Smooth muscle cell (in vitro differentiated cells): ENCODE data around the gene IL17RA. TPM values are rescaled to one million over a fixed set of nuclear protein-coding genes. Genes with fewer than 3 reads are reported as not detected.

Experiments used
- DNase-seq: peaks from one replicate; lab custom pipeline; 2025; ENCODE audit not compliant: unreplicated experiment; lab: John Stamatoyannopoulos, UW
- H2AFZ ChIP-seq: fragments of 200-600 bp; sonication (generic); 2 replicates; pipeline ENCODE4 v1.6.0; 2016; ENCODE audit warnings: antibody characterized with exemption, low read depth, mild to moderate bottlenecking
- H3F3A ChIP-seq: fragments of 200-600 bp; sonication (generic); 2 replicates; pipeline ENCODE4 v1.6.0; 2017; ENCODE audit warnings: antibody characterized with exemption, low read depth
- H3K27ac ChIP-seq: fragments of 200-600 bp; sonication (generic); 2 replicates; pipeline ENCODE4 v1.5.1; 2016; ENCODE audit warnings: low read depth, mild to moderate bottlenecking
- H3K27me3 ChIP-seq: fragments of 200-600 bp; sonication (generic); 2 replicates; pipeline ENCODE4 v1.6.1; 2016; ENCODE audit warnings: low read depth, mild to moderate bottlenecking
- H3K36me3 ChIP-seq: fragments of 200-600 bp; sonication (generic); 2 replicates; pipeline ENCODE4 v1.5.1; 2016; ENCODE audit warnings: low read depth
- H3K4me1 ChIP-seq: fragments of 200-600 bp; sonication (generic); 2 replicates; pipeline ENCODE4 v1.5.1; 2016; ENCODE audit warnings: low read depth
- H3K4me2 ChIP-seq: fragments of 200-600 bp; sonication (generic); 2 replicates; pipeline ENCODE4 v1.6.0; 2016; ENCODE audit warnings: mild to moderate bottlenecking
- H3K4me3 ChIP-seq: fragments of 200-600 bp; sonication (generic); 2 replicates; pipeline ENCODE4 v1.5.1; 2016; ENCODE audit warnings: mild to moderate bottlenecking
- H3K79me2 ChIP-seq: fragments of 200-600 bp; sonication (generic); 2 replicates; pipeline ENCODE4 v1.6.0; 2016; ENCODE audit warnings: low read depth, mild to moderate bottlenecking
- H3K9ac ChIP-seq: fragments of 200-600 bp; sonication (generic); 2 replicates; pipeline ENCODE4 v1.6.0; 2016; ENCODE audit warnings: low read depth
- H3K9me3 ChIP-seq: fragments of 200-600 bp; sonication (generic); replicated peaks from 2 replicates; pipeline ENCODE4 v1.5.1; 2016; ENCODE audit warnings: low read depth
- H4K20me1 ChIP-seq: fragments of 200-600 bp; sonication (generic); 2 replicates; pipeline ENCODE4 v1.6.0; 2016; ENCODE audit warnings: low read depth
- WGBS: methylation state at CpG from one replicate; pipeline ENCODE4 v1.1.7; 2016; ENCODE audit warnings: low lambda C conversion rate; 5-methylcytosine and 5-hydroxymethylcytosine counted together
- polyA plus RNA-seq: library from polyadenylated mRNA; unstranded; fragments of >200 nt; fragmentation: Nextera tagmentation; extraction: Ambion mirVana; gene quantifications from 2 replicates; pipeline ENCODE4 v1.2.1, GENCODE V29; 2016
- total RNA-seq: library from RNA; depleted of rRNA; stranded (reverse); fragments of >200 nt; gene quantifications from 2 replicates; pipeline ENCODE4 v1.2.3, GENCODE V29; 2014
- TF ChIP-seq, protein P1 (sequence below): fragments of 200-600 bp; sonication (generic); IDR thresholded peaks from 2 replicates; pipeline ENCODE4 v1.5.1; 2017; ENCODE audit warnings: borderline replicate concordance, mild to moderate bottlenecking, antibody characterized with exemption; ENCODE audit not compliant: insufficient read depth, poor library complexity, severe bottlenecking

The IL17RA gene
- total and polyA plus RNA-seq, 2 experiments from 2014 or later = 6.4 to 7.5 TPM

DNA sequence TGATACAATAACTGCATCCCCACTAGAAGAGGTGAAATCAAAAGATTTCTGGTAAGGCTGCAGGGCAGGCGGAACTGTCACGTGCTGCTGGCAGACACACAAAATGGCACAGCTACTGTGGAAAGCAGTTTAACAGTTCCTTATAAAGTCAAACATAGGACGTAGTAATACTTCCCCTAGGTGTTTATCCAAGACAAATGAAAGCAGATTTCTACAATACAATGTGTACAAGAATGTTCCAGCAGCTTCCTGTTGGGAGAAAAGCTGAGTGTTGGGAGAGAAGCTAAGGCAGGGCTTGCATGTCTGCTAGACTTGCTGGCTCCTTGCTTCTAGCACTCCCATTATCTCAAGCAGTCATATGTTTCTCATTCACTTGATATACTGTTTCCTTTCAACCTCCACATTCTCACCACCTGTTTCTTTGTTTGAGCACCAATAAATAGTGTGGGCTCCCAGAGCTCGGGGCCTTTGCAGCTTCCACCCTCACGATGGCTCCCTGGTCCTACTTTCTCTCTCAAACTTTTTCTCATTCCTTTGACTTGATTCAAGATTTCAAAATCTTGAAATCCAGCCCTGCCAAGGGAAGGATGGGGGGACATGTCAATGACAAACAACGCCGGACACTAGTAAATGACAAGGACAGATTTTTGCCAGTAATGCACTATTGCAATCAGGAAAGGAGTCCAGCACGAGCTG lies 21.2 kb upstream of the IL17RA start:
- H3K4me3 ChIP-seq = no peak overlapping the region
- TF ChIP-seq, protein P1, sequence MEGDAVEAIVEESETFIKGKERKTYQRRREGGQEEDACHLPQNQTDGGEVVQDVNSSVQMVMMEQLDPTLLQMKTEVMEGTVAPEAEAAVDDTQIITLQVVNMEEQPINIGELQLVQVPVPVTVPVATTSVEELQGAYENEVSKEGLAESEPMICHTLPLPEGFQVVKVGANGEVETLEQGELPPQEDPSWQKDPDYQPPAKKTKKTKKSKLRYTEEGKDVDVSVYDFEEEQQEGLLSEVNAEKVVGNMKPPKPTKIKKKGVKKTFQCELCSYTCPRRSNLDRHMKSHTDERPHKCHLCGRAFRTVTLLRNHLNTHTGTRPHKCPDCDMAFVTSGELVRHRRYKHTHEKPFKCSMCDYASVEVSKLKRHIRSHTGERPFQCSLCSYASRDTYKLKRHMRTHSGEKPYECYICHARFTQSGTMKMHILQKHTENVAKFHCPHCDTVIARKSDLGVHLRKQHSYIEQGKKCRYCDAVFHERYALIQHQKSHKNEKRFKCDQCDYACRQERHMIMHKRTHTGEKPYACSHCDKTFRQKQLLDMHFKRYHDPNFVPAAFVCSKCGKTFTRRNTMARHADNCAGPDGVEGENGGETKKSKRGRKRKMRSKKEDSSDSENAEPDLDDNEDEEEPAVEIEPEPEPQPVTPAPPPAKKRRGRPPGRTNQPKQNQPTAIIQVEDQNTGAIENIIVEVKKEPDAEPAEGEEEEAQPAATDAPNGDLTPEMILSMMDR = no peak
- no peak overlapping the region for H2AFZ ChIP-seq
- H3K79me2 ChIP-seq = no peaks in the 10 kb centered on the region
- no peak overlapping the region for H3K9ac ChIP-seq
- 86% methylated on average over 8 of the region's 8 CpGs for WGBS
- no peaks in the 10 kb centered on the region for H3F3A ChIP-seq
- no peaks in the 10 kb centered on the region for H3K27me3 ChIP-seq
- no peak for DNase-seq
- H3K36me3 ChIP-seq = no peaks in the 10 kb centered on the region
- H3K4me2 ChIP-seq = no peak overlapping the region
- no peaks in the 10 kb centered on the region for H3K9me3 ChIP-seq
- no peaks in the 10 kb centered on the region for H4K20me1 ChIP-seq
- H3K27ac ChIP-seq = no peak overlapping the region
- no peaks in the 10 kb centered on the region for H3K4me1 ChIP-seq

DNA sequence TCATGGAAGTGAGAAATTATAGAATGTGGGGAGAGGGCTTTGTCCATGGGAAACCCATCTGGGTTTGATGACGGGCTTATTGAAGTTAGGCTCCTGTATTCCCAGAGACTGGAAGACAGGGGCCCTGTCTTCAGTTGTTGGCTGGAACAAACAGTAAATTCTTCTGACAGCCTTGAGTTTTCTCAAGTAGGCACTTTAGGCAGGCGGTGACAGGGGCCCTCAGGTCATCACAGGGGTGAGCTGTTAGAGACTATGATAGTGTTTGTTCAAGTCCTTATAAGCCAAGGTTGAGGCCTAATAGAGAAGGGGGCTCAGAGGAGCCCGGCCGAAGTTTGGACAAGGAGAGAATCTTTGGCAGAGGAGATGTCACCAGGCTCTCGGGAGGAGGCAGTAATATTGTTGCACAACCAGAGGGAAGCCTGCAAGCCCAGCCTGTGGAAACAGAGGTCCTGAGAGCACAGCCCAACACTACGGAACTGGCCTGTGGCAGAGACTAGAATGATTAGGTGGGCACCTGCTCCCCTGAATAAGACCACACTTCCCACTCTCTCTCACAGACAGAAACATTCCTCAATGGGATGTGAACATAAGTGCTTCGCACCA lies 20.2 kb upstream of the IL17RA start:
- no peaks in the 10 kb centered on the region for H3K4me1 ChIP-seq
- DNase-seq = no peak
- no peaks in the 10 kb centered on the region for H3F3A ChIP-seq
- no peak overlapping the region for H2AFZ ChIP-seq
- no peak overlapping the region for H3K4me2 ChIP-seq
- H3K27ac ChIP-seq = no peak overlapping the region
- TF ChIP-seq, protein P1 = no peak
- H3K9me3 ChIP-seq = no peaks in the 10 kb centered on the region
- H3K27me3 ChIP-seq = no peaks in the 10 kb centered on the region
- no peaks in the 10 kb centered on the region for H3K79me2 ChIP-seq
- H3K4me3 ChIP-seq = no peak overlapping the region
- 88% methylated on average over 7 of the region's 7 CpGs for whole genome bisulfite sequencing
- no peaks in the 10 kb centered on the region for H4K20me1 ChIP-seq
- no peak overlapping the region for H3K9ac ChIP-seq
- H3K36me3 ChIP-seq = no peaks in the 10 kb centered on the region

DNA sequence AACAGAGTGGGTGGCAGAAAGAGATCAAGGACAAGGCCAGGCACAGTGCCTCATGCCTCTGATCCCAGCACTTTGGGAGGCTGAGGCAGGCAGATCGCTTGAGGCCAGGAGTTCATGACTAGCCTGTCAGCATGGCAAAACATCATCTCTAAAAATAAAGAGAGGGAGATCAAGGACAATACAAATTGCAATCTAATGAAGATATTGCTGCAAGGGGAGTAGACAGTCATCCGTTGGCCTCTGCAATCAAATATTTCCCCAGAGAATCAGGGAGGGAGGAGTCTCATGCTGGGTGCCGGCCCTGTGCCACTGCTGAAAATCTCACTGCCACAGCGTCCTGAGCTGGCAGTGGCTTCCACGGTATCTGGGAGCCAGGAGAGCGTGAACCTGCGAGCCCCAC lies 19.4 kb upstream of the IL17RA start:
- Histone ChIP-seq H3K79me2 (no peaks in the 10 kb centered on the region), H3K9ac (no peak overlapping the region), H3K27ac (no peak overlapping the region), H3K36me3 (no peaks in the 10 kb centered on the region), H3F3A (no peaks in the 10 kb centered on the region), H3K4me1 (no peaks in the 10 kb centered on the region), H3K4me3 (no peak overlapping the region), H4K20me1 (no peaks in the 10 kb centered on the region), H3K9me3 (no peaks in the 10 kb centered on the region), H2AFZ (no peak overlapping the region), H3K4me2 (no peak overlapping the region), H3K27me3 (no peaks in the 10 kb centered on the region)
- DNase-seq = no peak
- TF ChIP-seq, protein P1 = no peak
- WGBS = 85% methylated on average over 7 of the region's 7 CpGs

DNA sequence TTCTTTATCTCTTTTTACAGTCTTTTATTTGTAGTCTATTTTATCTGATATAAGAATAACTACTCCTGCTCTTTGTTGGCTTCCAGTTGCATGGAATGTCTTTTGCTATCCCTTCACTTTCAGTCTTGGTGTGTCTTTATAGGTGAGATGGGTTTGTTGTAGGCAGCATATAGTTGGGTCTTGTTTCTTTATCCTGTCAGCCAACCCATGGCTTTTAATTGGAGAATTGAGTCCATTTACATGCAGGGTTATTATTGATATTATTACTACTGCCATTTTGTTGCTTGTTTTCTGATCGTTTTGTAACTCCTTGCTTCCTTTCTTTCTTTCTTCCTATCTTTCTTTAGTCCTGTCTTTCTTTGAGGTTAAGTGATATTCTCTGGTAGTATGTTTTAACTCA lies 11.9 kb upstream of the IL17RA start:
- H3F3A ChIP-seq = no peaks in the 10 kb centered on the region
- H4K20me1 ChIP-seq = no peaks in the 10 kb centered on the region
- H3K9ac ChIP-seq = no peak overlapping the region
- no peak overlapping the region for H2AFZ ChIP-seq
- WGBS = 71% methylated on average over 1 of the region's 1 CpG
- H3K27ac ChIP-seq = no peak overlapping the region
- no peak overlapping the region for H3K4me2 ChIP-seq
- DNase-seq = no peak
- no peaks in the 10 kb centered on the region for H3K36me3 ChIP-seq
- no peaks in the 10 kb centered on the region for H3K27me3 ChIP-seq
- H3K4me3 ChIP-seq = no peak overlapping the region
- no peaks in the 10 kb centered on the region for H3K4me1 ChIP-seq
- no peaks in the 10 kb centered on the region for H3K79me2 ChIP-seq
- TF ChIP-seq, protein P1 = no peak
- H3K9me3 ChIP-seq = no peaks in the 10 kb centered on the region
